IMR-90 (cell line): ENCODE data around the gene TRAPPC12. TPM values are rescaled to one million over a fixed set of nuclear protein-coding genes. Genes with fewer than 3 reads are reported as not detected.

Experiments
- ATAC-seq: fragments of 200-7000 bp; cut with Tn5 transposase; 2 replicates; pipeline ENCODE4 v1.9.1; 2020; ENCODE audit warnings: low read depth, mild to moderate bottlenecking, moderate library complexity
- BruUV-seq: library from RNA; stranded (reverse); fragments of 400-500 nt; replicated peaks from 2 replicates; lab custom pipeline; 2021; lab: Mats Ljungman, UMichigan
- CTCF ChIA-PET: fragments of 300-600 bp; formaldehyde crosslinking; extraction: SDS; loops from one replicate; lab custom pipeline; 2021; ENCODE audit warnings: antibody characterized with exemption; lab: Yijun Ruan, JAX
- POLR2A ChIA-PET: fragments of 300-600 bp; sonication (Branson Sonifier 250); formaldehyde crosslinking; loops from one replicate; lab custom pipeline; 2022; ENCODE audit warnings: antibody characterized with exemption; ENCODE audit not compliant: unreplicated experiment; lab: Charles Lee
- DNase-seq: peaks from one replicate; pipeline ENCODE4 v3.0.0; 2013
- H2AFZ ChIP-seq: replicated peaks from 2 replicates; pipeline ENCODE3; 2013; ENCODE audit warnings: low read length, mild to moderate bottlenecking; ENCODE audit not compliant: poor library complexity
- H2AK5ac ChIP-seq: 2 replicates; pipeline ENCODE4 v1.6.1; 2013; ENCODE audit warnings: low read depth, low read length, inconsistent platforms
- H2AK9ac ChIP-seq: replicated peaks from 2 replicates; pipeline ENCODE3; 2013; ENCODE audit warnings: mild to moderate bottlenecking, low read depth, low read length, moderate library complexity; ENCODE audit not compliant: poor library complexity
- H2BK120ac ChIP-seq: 2 replicates; pipeline ENCODE4 v1.6.1; 2013; ENCODE audit warnings: low read depth, low read length, inconsistent platforms
- H2BK15ac ChIP-seq: 3 replicates; pipeline ENCODE4 v1.6.1; 2013; ENCODE audit warnings: low read depth, low read length, inconsistent platforms
- H2BK20ac ChIP-seq: 2 replicates; pipeline ENCODE4 v1.6.1; 2013; ENCODE audit warnings: low read depth, mild to moderate bottlenecking, inconsistent platforms, low read length, moderate library complexity
- H2BK5ac ChIP-seq: 2 replicates; pipeline ENCODE4 v1.6.1; 2013; ENCODE audit warnings: mild to moderate bottlenecking, low read depth, low read length, inconsistent platforms; ENCODE audit not compliant: poor library complexity, severe bottlenecking
- H3K14ac ChIP-seq: replicated peaks from 2 replicates; pipeline ENCODE4 v1.6.1; 2013; ENCODE audit warnings: low read depth, low read length, inconsistent platforms
- H3K18ac ChIP-seq: 2 replicates; pipeline ENCODE4 v1.6.1; 2013; ENCODE audit warnings: low read depth, low read length, control low read depth
- H3K23ac ChIP-seq: 2 replicates; pipeline ENCODE4 v1.6.1; 2013; ENCODE audit warnings: low read depth, low read length, inconsistent platforms
- H3K27ac ChIP-seq: 2 replicates; pipeline ENCODE4 v1.5.1; 2013; ENCODE audit warnings: mild to moderate bottlenecking, control low read depth, low read length; ENCODE audit not compliant: insufficient read depth
- H3K27me3 ChIP-seq: 2 replicates; pipeline ENCODE4 v1.6.1; 2013; ENCODE audit warnings: low read length; ENCODE audit not compliant: control insufficient read depth, insufficient read depth
- H3K36me3 ChIP-seq: 2 replicates; pipeline ENCODE4 v1.6.1; 2013; ENCODE audit warnings: low read length, mixed read lengths; ENCODE audit not compliant: control insufficient read depth, insufficient read depth
- H3K4ac ChIP-seq: 2 replicates; pipeline ENCODE4 v1.6.1; 2013; ENCODE audit warnings: low read depth, low read length, inconsistent platforms
- H3K4me1 ChIP-seq: 2 replicates; pipeline ENCODE4 v1.6.1; 2013; ENCODE audit warnings: low read length, mixed read lengths; ENCODE audit not compliant: control insufficient read depth, insufficient read depth
- H3K4me2 ChIP-seq: 2 replicates; pipeline ENCODE4 v1.6.1; 2013; ENCODE audit warnings: low read depth, mild to moderate bottlenecking, control low read depth, low read length, moderate library complexity
- H3K4me3 ChIP-seq: 2 replicates; pipeline ENCODE4 v1.5.1; 2013; ENCODE audit warnings: low read depth, mild to moderate bottlenecking, control low read depth, low read length, moderate library complexity; ENCODE audit not compliant: insufficient read depth
- H3K56ac ChIP-seq: 2 replicates; pipeline ENCODE4 v1.6.1; 2013; ENCODE audit warnings: low read length, inconsistent platforms; ENCODE audit not compliant: insufficient read depth; ENCODE audit errors: extremely low read depth
- H3K79me1 ChIP-seq, 2 experiments: 2 replicates each; pipeline ENCODE4 v1.6.1; 2013; ENCODE audit warnings: low read length in 2 of 2, inconsistent platforms in 1 of 2, low read depth in 1 of 2
- H3K9ac ChIP-seq: 2 replicates; pipeline ENCODE4 v1.6.1; 2013; ENCODE audit warnings: low read depth, low read length, control low read depth
- H3K9me1 ChIP-seq: 2 replicates; pipeline ENCODE4 v1.6.1; 2013; ENCODE audit warnings: low read length, inconsistent platforms; ENCODE audit not compliant: insufficient read depth
- H3K9me3 ChIP-seq: 2 replicates; pipeline ENCODE4 v1.6.1; 2013; ENCODE audit warnings: low read length; ENCODE audit not compliant: control insufficient read depth, insufficient read depth
- H4K20me1 ChIP-seq: 2 replicates; pipeline ENCODE4 v1.6.1; 2013; ENCODE audit warnings: low read length, inconsistent platforms; ENCODE audit not compliant: insufficient read depth
- H4K5ac ChIP-seq: 2 replicates; pipeline ENCODE4 v1.6.1; 2013; ENCODE audit warnings: mild to moderate bottlenecking, low read depth, low read length, control low read depth
- H4K8ac ChIP-seq, 2 experiments: 2 replicates each; pipeline ENCODE4 v1.6.1; 2013; ENCODE audit warnings: low read depth in 2 of 2, low read length in 2 of 2, control low read depth in 1 of 2, inconsistent platforms in 1 of 2
- H4K91ac ChIP-seq: 2 replicates; pipeline ENCODE4 v1.6.1; 2013; ENCODE audit warnings: low read depth, low read length, inconsistent platforms; ENCODE audit not compliant: insufficient read depth
- BHLHE40 ChIP-seq: fragments of 150-350 bp; IDR thresholded peaks from 2 replicates; pipeline ENCODE4 v1.6.1; 2016; ENCODE audit warnings: mild to moderate bottlenecking, low read depth, low read length
- CHD1 ChIP-seq: IDR thresholded peaks from 2 replicates; pipeline ENCODE4 v1.6.1; 2012; ENCODE audit warnings: low read depth, low read length, improper control_type of control experiment
- FOS ChIP-seq: fragments of 150-350 bp; IDR thresholded peaks from 2 replicates; pipeline ENCODE4 v1.6.1; 2016; ENCODE audit warnings: low read depth, low read length
- MAFK ChIP-seq: IDR thresholded peaks from 2 replicates; pipeline ENCODE4 v1.6.1; 2012; ENCODE audit warnings: low read depth, low read length, improper control_type of control experiment
- POLR2A ChIP-seq: IDR thresholded peaks from 2 replicates; pipeline ENCODE4 v1.6.1; 2012; ENCODE audit warnings: mild to moderate bottlenecking, low read depth, low read length
- RCOR1 ChIP-seq: IDR thresholded peaks from 2 replicates; pipeline ENCODE4 v1.6.1; 2012; ENCODE audit warnings: mild to moderate bottlenecking, low read length, improper control_type of control experiment; ENCODE audit not compliant: insufficient replicate concordance
- RFX5 ChIP-seq: IDR thresholded peaks from 2 replicates; pipeline ENCODE4 v1.8.0; 2012; ENCODE audit warnings: low read depth, mild to moderate bottlenecking, low read length, moderate library complexity
- WGBS, 2 experiments: methylation state at CpG; one replicate each; pipeline versions ENCODE4 v1.1.5 to v1.1.7; 2013; ENCODE audit warnings: missing lambda C conversion rate in 2 of 2; ENCODE audit not compliant: insufficient read length in 1 of 2; ENCODE audit errors: extremely low coverage in 2 of 2; 5-methylcytosine and 5-hydroxymethylcytosine counted together
- dilution Hi-C: fragments of 300-500 bp; cut with HindIII; formaldehyde crosslinking; loops from one replicate; pipeline ENCODE4 v1.14.3; 2018; ENCODE audit warnings: low sequenced_read_pairs; ENCODE audit not compliant: unreplicated experiment
- in situ Hi-C: fragments of 300-500 bp; cut with MboI; formaldehyde crosslinking; loops from 3 replicates; pipeline ENCODE4 v1.14.3; 2019; ENCODE audit warnings: low sequenced_read_pairs, inconsistent platforms, mixed read lengths
- intact Hi-C: fragments of 100-400 bp; cut with micrococcal nuclease; formaldehyde crosslinking; loops from 2 replicates; pipeline ENCODE4 v1.10.0; 2022
- polyA plus RNA-seq, 3 experiments: library from polyadenylated mRNA; depleted of rRNA; stranded (reverse); fragments of >200 nt; gene quantifications; 2 replicates each; pipeline ENCODE4 v1.2.3, GENCODE V29; 2012; ENCODE audit warnings: low replicate concordance in 1 of 3
- total RNA-seq: library from RNA; depleted of rRNA; stranded (reverse); fragments of >200 nt; gene quantifications from 2 replicates; pipeline ENCODE4 v1.2.3, GENCODE V29; 2012
- TF ChIP-seq, protein P1 (sequence below): fragments of 150-350 bp; IDR thresholded peaks from 2 replicates; pipeline ENCODE4 v1.6.1; 2016; ENCODE audit warnings: low read depth, mild to moderate bottlenecking, low read length, moderate library complexity, borderline replicate concordance

TRAPPC12 gene
- total and polyA plus RNA-seq, 2 of the 4 experiments (the other 2 are of a cell fraction) = 25.8 to 69.9 TPM

DNA sequence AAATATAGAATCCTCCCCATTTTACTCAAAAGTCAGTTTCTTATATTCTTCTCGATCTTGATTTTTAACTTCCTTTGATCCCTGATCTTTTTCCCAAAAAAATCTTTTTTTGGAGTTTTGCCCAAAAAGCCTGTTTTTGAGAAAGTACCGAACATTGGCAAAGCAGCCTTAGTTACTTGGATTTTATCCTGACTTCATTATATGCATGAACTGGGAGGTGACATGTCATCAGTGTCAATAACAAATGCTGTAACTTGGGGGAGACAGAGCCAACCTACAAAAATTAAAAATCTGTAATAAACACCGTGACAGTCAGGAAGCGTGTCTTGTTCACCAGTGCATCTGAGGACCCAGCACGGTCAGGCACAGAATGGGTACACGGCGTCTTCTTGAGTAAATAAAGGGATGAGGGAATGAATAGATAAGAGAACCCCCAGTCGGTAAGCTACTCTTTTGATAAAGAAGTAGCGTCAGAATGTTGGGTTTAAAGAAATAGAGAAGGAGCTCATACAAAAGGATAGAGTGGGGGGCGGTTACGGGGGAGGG lies 24.9 kb downstream of the TRAPPC12 start:
- Histone ChIP-seq H3K27ac (no peak overlapping the region), H3K9me1 (peaks cover 5% of the 10 kb centered on the region; the same call in 1 of the 2 replicates), H3K4me1 (no peaks in the 10 kb centered on the region; the same call in 1 of the 2 replicates), H2AK5ac (no peak overlapping the region), H3K56ac (no peak overlapping the region), H2BK120ac (no peak overlapping the region), H3K27me3 (no peaks in the 10 kb centered on the region), H3K36me3 (peaks cover 38% of the 10 kb centered on the region), H3K4me3 (no peak overlapping the region), H2BK20ac (no peak overlapping the region), H3K79me1 (peaks cover 31 to 38% of the 10 kb centered on the region in 2 experiments), H2AK9ac (no peak overlapping the region), H3K9me3 (no peaks in the 10 kb centered on the region), H3K4ac (no peak overlapping the region), H4K20me1 (no peaks in the 10 kb centered on the region; the same call in 1 of the 2 replicates), H4K8ac (no peak overlapping the region), H4K91ac (no peak overlapping the region), H3K18ac (no peak overlapping the region), H3K23ac (no peak overlapping the region), H3K14ac (no peak overlapping the region), H2AFZ (no peak overlapping the region), H2BK15ac (no peak overlapping the region), H3K9ac (no peak overlapping the region), H4K5ac (no peak overlapping the region), H2BK5ac (no peak overlapping the region), H3K4me2 (no peak overlapping the region)
- POLR2A ChIA-PET = no interaction called here
- in situ Hi-C loops = no loop called here
- DNase-seq (no peak), ATAC-seq (no peak)
- dilution Hi-C loops = no loop called here
- TF ChIP-seq POLR2A (no peak), FOS (no peak), BHLHE40 (no peak), RCOR1 (no peak), CHD1 (no peak), RFX5 (no peak), MAFK (no peak)
- TF ChIP-seq, protein P1, sequence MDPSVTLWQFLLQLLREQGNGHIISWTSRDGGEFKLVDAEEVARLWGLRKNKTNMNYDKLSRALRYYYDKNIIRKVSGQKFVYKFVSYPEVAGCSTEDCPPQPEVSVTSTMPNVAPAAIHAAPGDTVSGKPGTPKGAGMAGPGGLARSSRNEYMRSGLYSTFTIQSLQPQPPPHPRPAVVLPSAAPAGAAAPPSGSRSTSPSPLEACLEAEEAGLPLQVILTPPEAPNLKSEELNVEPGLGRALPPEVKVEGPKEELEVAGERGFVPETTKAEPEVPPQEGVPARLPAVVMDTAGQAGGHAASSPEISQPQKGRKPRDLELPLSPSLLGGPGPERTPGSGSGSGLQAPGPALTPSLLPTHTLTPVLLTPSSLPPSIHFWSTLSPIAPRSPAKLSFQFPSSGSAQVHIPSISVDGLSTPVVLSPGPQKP = no peak
- BruUV-seq = no TSS peak
- CTCF ChIA-PET = interaction anchor here (0.7 kb wide), 1 partner anchor 124 kb away, joined by 4 read pairs; no protein-coding TSS in a partner anchor
- 67% methylated on average over 7 of the region's 11 CpGs; no CpG with 5 or more reads in 1 of the 2 experiments for WGBS, 2 experiments
- intact Hi-C loops = no loop called here
